ENCODE measurements around the gene THOC3. TPM values are rescaled to one million over a fixed set of nuclear protein-coding genes. Genes with fewer than 3 reads are reported as not detected.
"Not testable (repeated sequence)": the region's sequence is repeated elsewhere in the genome, so short reads cannot be mapped to it uniquely, and the experiment has no call there.

Gene THOC3
- polyA plus RNA-seq, 1 of the 3 experiments (the other 2 are of a cell fraction) = 65.2 TPM

DNA sequence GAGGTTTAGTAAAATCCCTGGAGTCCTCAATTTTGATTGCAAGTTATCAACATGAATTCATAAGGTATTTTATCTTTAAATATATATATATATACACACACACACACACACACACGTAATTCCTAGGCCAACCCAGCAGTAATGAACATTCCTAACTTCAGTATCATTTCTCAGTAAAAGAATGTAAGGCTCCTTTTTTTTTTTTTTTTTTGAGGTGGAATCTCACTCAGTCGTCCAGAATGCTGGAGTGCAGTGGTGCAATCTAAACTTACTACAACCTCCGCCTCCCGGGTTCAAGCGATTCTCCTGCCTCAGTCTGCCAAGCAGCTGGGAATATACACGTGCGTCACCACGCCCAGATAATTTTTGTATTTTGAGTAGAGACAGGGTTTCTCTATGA is 5.8 kb downstream of the THOC3 start:
- WGBS (ENCODE audit: low lambda C conversion rate) = 91% methylated on average over 8 of the region's 8 CpGs
- H3F3A ChIP-seq (replicated peaks; ENCODE audit: insufficient read depth); H3K79me2 ChIP-seq (ENCODE audit: insufficient read depth); H3K4me2 ChIP-seq; H3K9ac ChIP-seq; H3K4me1 ChIP-seq (ENCODE audit: control insufficient read depth in 1 of 2, insufficient read depth in 2 of 2, low read depth in 1 of 2, low read length in 1 of 2); H3K36me3 ChIP-seq (replicated peaks in 1 of 2; ENCODE audit: control insufficient read depth in 1 of 2, insufficient read depth in 2 of 2, low read length in 1 of 2); POLR2A ChIA-PET; H2AFZ ChIP-seq (ENCODE audit: low read depth); DNase-seq; H3K9me3 ChIP-seq; H3K9me2 ChIP-seq; H4K20me1 ChIP-seq (ENCODE audit: insufficient read depth); H3K27ac ChIP-seq (ENCODE audit: low read depth in 2 of 2, low read length in 1 of 2); CTCF ChIA-PET; H3K4me3 ChIP-seq (ENCODE audit: low read depth in 2 of 2, low read length in 1 of 2); H3K27me3 ChIP-seq (ENCODE audit: insufficient read depth): not testable (repeated sequence)

DNA sequence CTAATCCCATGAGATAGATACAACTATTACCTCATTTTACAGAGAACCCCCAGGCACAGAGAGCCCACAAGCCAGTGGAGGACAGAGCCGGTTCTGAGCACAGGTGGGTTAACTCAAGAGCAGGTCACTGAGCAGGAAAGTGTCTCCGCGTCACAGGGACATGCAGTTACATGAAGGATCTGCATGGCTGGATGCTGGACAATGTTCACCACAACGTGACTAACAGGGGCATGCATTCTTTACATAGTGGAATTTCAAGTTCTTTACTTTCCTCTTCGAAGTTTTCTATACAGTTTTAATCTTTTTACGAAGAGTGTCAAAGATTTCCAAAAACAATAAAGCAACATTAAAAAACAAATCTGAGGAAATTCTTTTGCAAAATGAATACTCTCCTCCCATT is 7.9 kb downstream of the THOC3 start:
- H2AFZ ChIP-seq (ENCODE audit: low read depth); H3F3A ChIP-seq (replicated peaks; ENCODE audit: insufficient read depth); CTCF ChIA-PET; H3K27me3 ChIP-seq (ENCODE audit: insufficient read depth); H3K9me2 ChIP-seq; DNase-seq; H3K9me3 ChIP-seq; H3K4me3 ChIP-seq (ENCODE audit: low read depth in 2 of 2, low read length in 1 of 2); POLR2A ChIA-PET; H3K4me1 ChIP-seq (ENCODE audit: control insufficient read depth in 1 of 2, insufficient read depth in 2 of 2, low read depth in 1 of 2, low read length in 1 of 2); H3K9ac ChIP-seq; H3K79me2 ChIP-seq (ENCODE audit: insufficient read depth); H3K4me2 ChIP-seq; H3K36me3 ChIP-seq (replicated peaks in 1 of 2; ENCODE audit: control insufficient read depth in 1 of 2, insufficient read depth in 2 of 2, low read length in 1 of 2); H4K20me1 ChIP-seq (ENCODE audit: insufficient read depth); H3K27ac ChIP-seq (ENCODE audit: low read depth in 2 of 2, low read length in 1 of 2): not testable (repeated sequence)
- 95% methylated on average over 6 of the region's 6 CpGs for WGBS (ENCODE audit: low lambda C conversion rate)

DNA sequence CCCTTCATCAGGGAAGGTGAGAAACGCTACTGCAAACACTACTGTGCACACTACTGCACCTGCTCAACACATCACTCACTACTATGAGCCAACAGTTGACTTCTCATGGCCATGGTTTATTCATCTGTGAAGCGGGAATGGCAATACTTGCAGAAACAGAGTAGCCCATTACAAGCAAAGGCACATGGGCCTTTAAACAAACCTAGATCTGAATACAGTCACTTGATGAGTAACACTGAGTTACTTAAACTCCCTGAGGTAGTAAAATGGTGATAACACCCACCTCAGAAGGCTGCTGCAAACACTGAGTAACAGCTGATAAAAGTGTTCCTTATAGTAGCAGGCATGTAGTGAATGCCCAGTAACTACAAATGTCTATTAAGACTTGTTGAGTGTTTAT is 9.6 kb downstream of the THOC3 start:
- H3K9me2 ChIP-seq; H3K36me3 ChIP-seq (replicated peaks in 1 of 2; ENCODE audit: control insufficient read depth in 1 of 2, insufficient read depth in 2 of 2, low read length in 1 of 2); CTCF ChIA-PET; H3K27ac ChIP-seq (ENCODE audit: low read depth in 2 of 2, low read length in 1 of 2); H3K79me2 ChIP-seq (ENCODE audit: insufficient read depth); H3K4me2 ChIP-seq; H4K20me1 ChIP-seq (ENCODE audit: insufficient read depth); H2AFZ ChIP-seq (ENCODE audit: low read depth); POLR2A ChIA-PET; H3K9me3 ChIP-seq; H3K27me3 ChIP-seq (ENCODE audit: insufficient read depth); H3K9ac ChIP-seq; H3F3A ChIP-seq (replicated peaks; ENCODE audit: insufficient read depth); H3K4me1 ChIP-seq (ENCODE audit: control insufficient read depth in 1 of 2, insufficient read depth in 2 of 2, low read depth in 1 of 2, low read length in 1 of 2); DNase-seq; H3K4me3 ChIP-seq (ENCODE audit: low read depth in 2 of 2, low read length in 1 of 2): not testable (repeated sequence)
- WGBS (ENCODE audit: low lambda C conversion rate) = 83% methylated on average over 2 of the region's 2 CpGs

DNA sequence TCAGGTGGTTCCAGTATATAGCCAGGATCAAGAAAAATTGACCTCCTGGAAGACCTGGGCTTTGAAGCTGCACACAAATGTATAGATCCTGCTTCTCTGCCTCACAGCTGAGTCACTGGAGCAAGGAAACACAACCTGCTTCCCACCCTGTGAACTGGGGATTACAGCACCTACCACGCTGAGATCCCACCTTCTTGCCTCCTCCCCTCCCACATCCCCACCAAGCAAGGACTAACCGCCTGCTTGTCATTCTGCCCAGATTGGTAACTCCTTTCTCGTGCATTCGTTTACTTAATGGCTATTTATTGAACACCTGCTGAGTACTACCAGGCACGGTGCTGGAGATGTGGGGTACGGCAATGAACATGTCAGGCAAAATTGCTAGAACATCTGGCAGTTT is 14.0 kb downstream of the THOC3 start:
- H3K4me3 ChIP-seq (ENCODE audit: low read depth in 2 of 2, low read length in 1 of 2); CTCF ChIA-PET; DNase-seq; H3K9me3 ChIP-seq; H3F3A ChIP-seq (replicated peaks; ENCODE audit: insufficient read depth); H3K4me2 ChIP-seq; H3K27me3 ChIP-seq (ENCODE audit: insufficient read depth); H2AFZ ChIP-seq (ENCODE audit: low read depth); H3K27ac ChIP-seq (ENCODE audit: low read depth in 2 of 2, low read length in 1 of 2); H3K9ac ChIP-seq; H3K9me2 ChIP-seq; H3K79me2 ChIP-seq (ENCODE audit: insufficient read depth); H3K36me3 ChIP-seq (replicated peaks in 1 of 2; ENCODE audit: control insufficient read depth in 1 of 2, insufficient read depth in 2 of 2, low read length in 1 of 2); H3K4me1 ChIP-seq (ENCODE audit: control insufficient read depth in 1 of 2, insufficient read depth in 2 of 2, low read depth in 1 of 2, low read length in 1 of 2); H4K20me1 ChIP-seq (ENCODE audit: insufficient read depth); POLR2A ChIA-PET: not testable (repeated sequence)
- 89% methylated on average over 5 of the region's 6 CpGs for WGBS (ENCODE audit: low lambda C conversion rate)

DNA sequence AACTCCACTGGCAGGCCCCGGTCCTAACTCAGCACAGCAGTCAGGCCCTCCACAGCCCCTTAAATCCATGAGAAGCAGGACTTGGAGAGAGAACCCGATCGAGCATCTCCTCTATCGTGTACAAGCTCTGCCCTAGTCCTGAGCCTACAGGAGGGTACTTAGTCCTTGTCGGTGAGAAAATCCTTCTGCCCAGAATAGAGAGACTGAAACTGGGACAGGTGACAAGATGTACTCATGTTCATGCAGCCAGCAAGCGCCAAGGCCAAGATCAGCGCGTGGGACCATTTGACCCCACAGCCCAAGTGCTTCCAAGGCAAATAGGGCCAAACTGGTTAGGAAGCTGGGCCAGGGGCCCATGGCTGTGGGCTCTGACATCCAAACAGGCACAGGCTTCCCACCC is 15.3 kb downstream of the THOC3 start:
- H3K27ac ChIP-seq (ENCODE audit: low read depth in 2 of 2, low read length in 1 of 2); H3K79me2 ChIP-seq (ENCODE audit: insufficient read depth); H3K4me2 ChIP-seq; H3K9me2 ChIP-seq; H3K4me1 ChIP-seq (ENCODE audit: control insufficient read depth in 1 of 2, insufficient read depth in 2 of 2, low read depth in 1 of 2, low read length in 1 of 2); DNase-seq; H3K9me3 ChIP-seq; H3K4me3 ChIP-seq (ENCODE audit: low read depth in 2 of 2, low read length in 1 of 2); H3K36me3 ChIP-seq (replicated peaks in 1 of 2; ENCODE audit: control insufficient read depth in 1 of 2, insufficient read depth in 2 of 2, low read length in 1 of 2); H3K27me3 ChIP-seq (ENCODE audit: insufficient read depth); H2AFZ ChIP-seq (ENCODE audit: low read depth); H3F3A ChIP-seq (replicated peaks; ENCODE audit: insufficient read depth); H3K9ac ChIP-seq; POLR2A ChIA-PET; H4K20me1 ChIP-seq (ENCODE audit: insufficient read depth): not testable (repeated sequence)
- WGBS (ENCODE audit: low lambda C conversion rate) = 94% methylated on average over 4 of the region's 8 CpGs
- CTCF ChIA-PET = interaction anchor here (1.1 kb wide), 1 partner anchor 223 kb away, joined by 5 read pairs; no protein-coding TSS in a partner anchor

DNA sequence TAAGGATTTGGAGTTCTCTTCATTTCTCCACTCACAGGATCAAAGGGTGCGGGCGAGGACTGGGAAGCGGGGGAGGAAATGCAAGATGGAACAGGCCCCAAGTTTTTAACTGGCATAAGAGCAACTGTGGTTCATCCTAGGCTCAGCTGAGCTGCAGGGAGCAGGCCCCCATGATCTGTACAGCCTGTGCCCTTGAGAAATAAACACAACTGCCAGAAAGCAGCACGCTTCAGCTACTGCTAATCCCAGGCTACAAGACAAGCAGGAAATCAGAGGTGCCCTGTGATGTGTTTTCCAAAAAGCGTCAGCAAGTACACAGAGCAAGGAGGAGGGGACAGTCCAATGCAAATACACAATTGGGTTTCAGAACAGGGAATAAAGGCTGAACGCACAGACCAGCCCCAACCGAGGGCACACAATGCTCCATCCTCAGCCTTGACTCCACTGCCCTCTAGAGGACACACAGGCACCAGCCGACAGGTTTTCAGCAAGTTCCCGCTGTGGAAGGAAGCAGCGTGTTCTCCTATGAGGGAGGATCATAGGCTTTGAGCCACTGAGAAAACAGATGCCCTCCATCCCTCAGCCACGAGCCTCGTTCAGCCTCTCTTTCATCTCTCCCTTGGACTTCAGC is 16.7 kb downstream of the THOC3 start:
- POLR2A ChIA-PET = not testable (repeated sequence)

More for the DNA sequence above, 16.7 kb downstream of the THOC3 start:
- H4K20me1 ChIP-seq (ENCODE audit: insufficient read depth); H3K36me3 ChIP-seq (replicated peaks in 1 of 2; ENCODE audit: control insufficient read depth in 1 of 2, insufficient read depth in 2 of 2, low read length in 1 of 2); H3K4me1 ChIP-seq (ENCODE audit: control insufficient read depth in 1 of 2, insufficient read depth in 2 of 2, low read depth in 1 of 2, low read length in 1 of 2); H3K9me3 ChIP-seq; H3K27me3 ChIP-seq (ENCODE audit: insufficient read depth); H3K4me3 ChIP-seq (ENCODE audit: low read depth in 2 of 2, low read length in 1 of 2); H3K27ac ChIP-seq (ENCODE audit: low read depth in 2 of 2, low read length in 1 of 2); H3K4me2 ChIP-seq; H3K9me2 ChIP-seq; H2AFZ ChIP-seq (ENCODE audit: low read depth); CTCF ChIA-PET; H3K9ac ChIP-seq; H3K79me2 ChIP-seq (ENCODE audit: insufficient read depth); DNase-seq; H3F3A ChIP-seq (replicated peaks; ENCODE audit: insufficient read depth): not testable (repeated sequence)
- no CpG with 5 or more reads among the region's 12 CpGs for WGBS (ENCODE audit: low lambda C conversion rate)
